Aorta (tissue), 4 donors: Measurements from ENCODE around the gene C2orf72. TPM values are rescaled to one million over a fixed set of nuclear protein-coding genes. Genes with fewer than 3 reads are reported as not detected.

Experiments used
- polyA plus RNA-seq, 2 donors: library from polyadenylated mRNA; stranded (reverse); fragments of 200-250 nt; gene quantifications; one replicate each; pipeline ENCODE4 v1.2.3, GENCODE V29; 2013
- total RNA-seq, 2 donors: library from RNA; stranded (reverse); fragmentation: NEBNext Ultra II Directional; extraction: Animal tissue kit (Norgen Biotek cat#: 25700); gene quantifications; one replicate each; pipeline ENCODE4 v1.2.1, GENCODE V29; 2021
- donor health status: healthy with polysubstance abuse.
- donor health status: Bipolar disorder and iron deficiency.
- donor health status: DM: no; HTN: no; CAD: no.
- donor health status: DM: yes; HTN: yes; CAD: no.

C2orf72 gene
- total and polyA plus RNA-seq, 4 donors, result 0.13 to 2.4 (median 0.15) TPM; not detected in 1

Other genes starting within 250 kb of the C2orf72 start
- 10 to 100 TPM; 59.6 to 99.5 TPM for gene ITM2C, start 172.6 kb upstream of the C2orf72 start, total RNA-seq
- gene ITM2C, start 172.6 kb upstream of the C2orf72 start, polyA plus RNA-seq, result 100 to 1,000 TPM in 1 of 2 donors, 10 to 100 TPM in 1; 81.5 to 117 TPM
- gene GPR55, start 112.3 kb upstream of the C2orf72 start, total RNA-seq, result under 1 TPM in 1 of 2 donors, not detected in 1; 0.18 TPM
- not detected for gene GPR55, start 112.3 kb upstream of the C2orf72 start, polyA plus RNA-seq
- gene SPATA3, start 41.4 kb upstream of the C2orf72 start, total RNA-seq, result not detected
- not detected for gene SPATA3, start 41.4 kb upstream of the C2orf72 start, polyA plus RNA-seq
- 10 to 100 TPM; 67.7 to 69.7 TPM for gene PSMD1, start 19.3 kb downstream of the C2orf72 start, total RNA-seq
- 10 to 100 TPM; 27.8 to 35.3 TPM for gene PSMD1, start 19.3 kb downstream of the C2orf72 start, polyA plus RNA-seq
- 1 to 10 TPM; 2.0 to 5.1 TPM for gene HTR2B, start 87.5 kb downstream of the C2orf72 start, total RNA-seq
- gene HTR2B, start 87.5 kb downstream of the C2orf72 start, polyA plus RNA-seq, result 1 to 10 TPM; 2.8 to 6.6 TPM
- gene ARMC9, start 161.1 kb downstream of the C2orf72 start, total RNA-seq, result 10 to 100 TPM; 50.7 to 86.8 TPM
- 10 to 100 TPM in 1 of 2 donors, 1 to 10 TPM in 1; 6.9 to 10.5 TPM for gene ARMC9, start 161.1 kb downstream of the C2orf72 start, polyA plus RNA-seq